ENCODE results near the gene PITPNM3. TPM values are rescaled to one million over a fixed set of nuclear protein-coding genes. Genes with fewer than 3 reads are reported as not detected.
A peak's percentile ranks its signal among the peaks of the same experiment; 100 is the strongest.

PITPNM3 gene
- total and polyA plus RNA-seq, 11 donors: 0.16 to 1.7 (median 0.33) TPM

DNA sequence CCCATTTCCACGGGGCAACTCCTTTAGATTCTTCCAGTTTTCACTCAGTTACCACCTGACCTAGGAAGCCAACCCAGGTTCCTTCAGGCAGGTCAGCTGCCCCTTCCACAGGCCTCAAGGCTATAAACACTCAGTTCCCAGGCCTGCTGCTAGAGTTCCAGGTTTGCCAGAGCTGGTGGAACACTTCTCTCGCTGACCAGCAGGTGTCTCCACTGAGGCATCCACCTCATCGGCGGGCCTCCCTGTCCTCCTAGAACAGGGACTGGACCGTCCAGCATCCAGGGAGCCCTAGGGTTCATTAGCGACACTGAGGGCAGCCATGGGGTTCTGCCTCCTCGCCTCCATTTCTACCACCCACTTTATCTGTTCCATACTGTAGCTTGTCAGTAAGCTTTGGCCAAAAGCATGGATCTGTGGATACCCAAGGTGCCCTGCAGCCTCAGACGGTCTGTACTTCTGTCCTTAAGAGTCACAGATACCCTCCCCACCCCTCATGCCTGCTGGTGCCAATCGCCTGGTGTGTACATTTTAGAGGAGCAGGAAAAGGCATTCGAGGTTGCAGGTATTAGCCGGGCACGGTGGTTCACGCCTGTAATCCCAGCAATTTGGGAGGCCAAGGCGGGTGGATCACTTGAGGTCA, 83.1 kb downstream of the PITPNM3 start:
- no peak overlapping the region for H3K27ac ChIP-seq
- WGBS, 4 donors: 45 to 65% (median 47%) methylated on average over 10 to 14 of the region's 14 CpGs
- intact Hi-C loops (cut with DNase I): loop anchor here in 6 of 10 donors (2.0 to 10.0 kb wide), 4 partner anchors 72 to 102 kb away; partner anchors contain the start of gene PITPNM3 (in 2 of the 6)

GRCh38 chr17:6472517-6472916, 83.8 kb downstream of the PITPNM3 start:
- Histone ChIP-seq H3K27ac (no peak overlapping the region), H3K4me1 (no peaks in the 10 kb centered on the region), H3K9me3 (peaks cover 0 to 3% (median 0%) of the 10 kb centered on the region in 12 donors), H3K36me3 (no peaks in the 10 kb centered on the region), H3K27me3 (no peaks in the 10 kb centered on the region), H3K4me3 (no peak overlapping the region)
- WGBS, 4 donors: 92 to 98% (median 95%) methylated on average over 9 to 10 of the region's 10 CpGs
- DNase-seq (no peak), ATAC-seq (peak in 1 of 4 donors; percentile 10)
- intact Hi-C loops (cut with DNase I): loop anchor here in 6 of 10 donors (2.0 to 10.0 kb wide), 4 partner anchors 72 to 102 kb away; partner anchors contain the start of gene PITPNM3 (in 2 of the 6)
- TF ChIP-seq POLR2A (IDR thresholded peaks at IDR 0.05) (no peak), CTCF (IDR thresholded peaks at IDR 0.05) (no peak)

More for the DNA sequence above, 83.1 kb downstream of the PITPNM3 start:
- peak; percentile 86 to 96 (median 92) for TF ChIP-seq CTCF (IDR thresholded peaks at IDR 0.05)
- TF ChIP-seq POLR2A (IDR thresholded peaks at IDR 0.05): no peak
- peak; percentile 61 to 81 (median 70) for DNase-seq
- Histone ChIP-seq H3K9me3 (no peaks in the 10 kb centered on the region), H3K27me3 (no peaks in the 10 kb centered on the region), H3K36me3 (no peaks in the 10 kb centered on the region), H3K4me1 (no peaks in the 10 kb centered on the region), H3K4me3 (no peak overlapping the region)
- ATAC-seq: peak in 3 of 4 donors; percentile 73 to 82 (median 78)

- DNase-seq: no peak
Observed at GRCh38 chr17:6471531-6472465, 84.6 kb downstream of the PITPNM3 start.

More at GRCh38 chr17:6471531-6472465, 84.6 kb downstream of the PITPNM3 start:
- TF ChIP-seq CTCF (IDR thresholded peaks at IDR 0.05) (no peak), POLR2A (IDR thresholded peaks at IDR 0.05) (no peak)
- Histone ChIP-seq H3K4me3 (no peak overlapping the region), H3K4me1 (no peaks in the 10 kb centered on the region), H3K27ac (no peak overlapping the region), H3K9me3 (peaks cover 0 to 8% (median 0%) of the 10 kb centered on the region in 12 donors), H3K36me3 (no peaks in the 10 kb centered on the region), H3K27me3 (no peaks in the 10 kb centered on the region)
- intact Hi-C loops (cut with DNase I): loop anchor here in 6 of 10 donors (2.0 to 10.0 kb wide), 4 partner anchors 73 to 103 kb away; partner anchors contain the start of gene PITPNM3 (in 2 of the 6)
- ATAC-seq: no peak
- WGBS, 4 donors: 61 to 70% (median 68%) methylated on average over 14 to 19 of the region's 19 CpGs

All from heart left ventricle (tissue), 16 donors.